Lower leg skin (tissue), 3 donors: ENCODE data around the gene NHERF1.

Source experiments
- CTCF ChIP-seq, 3 donors: fragments of 450-650 bp; IDR thresholded peaks; one replicate each; pipeline ENCODE4 v1.5.1; 2016; ENCODE audit warnings: antibody characterized with exemption in 3 of 3, mild to moderate bottlenecking in 3 of 3, moderate library complexity in 2 of 3
- POLR2A ChIP-seq, 2 donors: fragments of 450-650 bp; IDR thresholded peaks; one replicate each; pipeline ENCODE4 v1.6.1; 2016 to 2017; ENCODE audit warnings: antibody characterized with exemption in 2 of 2, mild to moderate bottlenecking in 1 of 2, moderate library complexity in 1 of 2

DNA sequence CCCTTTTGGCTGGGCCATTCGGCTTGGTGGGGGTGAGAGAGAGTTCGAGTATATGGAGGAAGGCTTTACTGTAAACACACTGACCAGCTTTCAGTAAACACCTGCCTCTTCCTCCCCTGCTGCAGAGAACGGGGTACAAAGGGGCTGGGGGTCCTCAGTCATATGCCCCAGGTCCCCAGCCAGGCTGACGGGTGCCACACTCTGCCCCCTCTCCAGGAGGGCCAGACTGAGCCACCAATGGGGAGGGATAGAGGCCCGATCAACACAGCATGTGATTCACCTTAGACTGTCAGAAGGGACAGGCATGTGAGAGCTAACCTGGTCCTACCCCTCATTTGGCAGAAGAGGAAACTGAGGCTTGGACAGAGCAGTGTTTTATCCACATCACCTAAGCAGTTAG is 13.0 kb downstream of the NHERF1 start:
- TF ChIP-seq POLR2A (IDR thresholded peaks at IDR 0.05) (no peak), CTCF (IDR thresholded peaks at IDR 0.05) (no peak)
